Activated CD4-positive, CD25-positive, alpha-beta regulatory T cell treated with anti-CD3 and anti-CD28 coated beads, Interleukin-2, amount 50 U/mL, for 24 hours (primary cell): ENCODE data around the gene EHBP1.
"Not testable (repeated sequence)": the region's sequence is repeated elsewhere in the genome, so short reads cannot be mapped to it uniquely, and the experiment has no call there.

ENCODE experiments used
- ATAC-seq, 2 donors: fragments of 150-1000 bp; cut with Tn5 transposase; one replicate each; pipeline ENCODE4 v1.10.0; 2021; ENCODE audit warnings: mild to moderate bottlenecking in 1 of 2, moderate library complexity in 1 of 2

EHBP1 gene

GRCh38 chr2:63053081-63053888 is 347.8 kb downstream of the EHBP1 start:
- ATAC-seq, result no peak

GRCh38 chr2:63053889-63054602 is 348.5 kb downstream of the EHBP1 start:
- ATAC-seq, result no peak

- ATAC-seq, result no peak
Measured at GRCh38 chr2:63054841-63055225, 349.3 kb downstream of the EHBP1 start.

- no peak for ATAC-seq
Measured at GRCh38 chr2:63055226-63056106, 350.0 kb downstream of the EHBP1 start.

- ATAC-seq, result no peak
Measured at GRCh38 chr2:63056107-63057050, 350.9 kb downstream of the EHBP1 start.

- no peak for ATAC-seq
Measured at GRCh38 chr2:63057249-63058143, 352.0 kb downstream of the EHBP1 start.

- no peak for ATAC-seq
Measured at GRCh38 chr2:63058144-63058920, 352.8 kb downstream of the EHBP1 start.

- ATAC-seq, result peak in 1 of 2 donors; percentile 21
Measured at GRCh38 chr2:63058921-63059792, 353.6 kb downstream of the EHBP1 start.

GRCh38 chr2:63059793-63060471 is 354.4 kb downstream of the EHBP1 start:
- no peak for ATAC-seq

- ATAC-seq, result no peak
Measured at GRCh38 chr2:63060472-63060991, 355.0 kb downstream of the EHBP1 start.

GRCh38 chr2:63064197-63064596 is 358.7 kb downstream of the EHBP1 start:
- no peak for ATAC-seq

GRCh38 chr2:63064661-63065060 is 359.1 kb downstream of the EHBP1 start:
- ATAC-seq, result no peak

- ATAC-seq, result no peak
Measured at GRCh38 chr2:63066265-63066664, 360.8 kb downstream of the EHBP1 start.

GRCh38 chr2:63066838-63067237 is 361.3 kb downstream of the EHBP1 start:
- ATAC-seq, result no peak

- no peak for ATAC-seq
Measured at GRCh38 chr2:63071664-63072063, 366.2 kb downstream of the EHBP1 start.

- no peak for ATAC-seq
Measured at GRCh38 chr2:63073994-63074393, 368.5 kb downstream of the EHBP1 start.

- not testable (repeated sequence) for ATAC-seq
Measured at GRCh38 chr2:63074399-63074798, 368.9 kb downstream of the EHBP1 start.
